ENCODE results near the gene MBD1.
"Not testable (repeated sequence)": the region's sequence is repeated elsewhere in the genome, so short reads cannot be mapped to it uniquely, and the experiment has no call there.

- TF ChIP-seq CTCF (IDR thresholded peaks at IDR 0.05; ENCODE audit: insufficient read depth, low read depth, low read length); EZH2 (IDR thresholded peaks at IDR 0.05; ENCODE audit: insufficient read depth, low read length): not testable (repeated sequence)
Observed at GRCh38 chr18:50308851-50309250, 27.5 kb upstream of the MBD1 start.
